Measurements from ENCODE around the gene HK3.

HK3 gene

GRCh38 chr5:176870110-176870591, 29.0 kb downstream of the HK3 start:
- peak; percentile 45 for DNase-seq (ENCODE audit: low spot score)

DNA sequence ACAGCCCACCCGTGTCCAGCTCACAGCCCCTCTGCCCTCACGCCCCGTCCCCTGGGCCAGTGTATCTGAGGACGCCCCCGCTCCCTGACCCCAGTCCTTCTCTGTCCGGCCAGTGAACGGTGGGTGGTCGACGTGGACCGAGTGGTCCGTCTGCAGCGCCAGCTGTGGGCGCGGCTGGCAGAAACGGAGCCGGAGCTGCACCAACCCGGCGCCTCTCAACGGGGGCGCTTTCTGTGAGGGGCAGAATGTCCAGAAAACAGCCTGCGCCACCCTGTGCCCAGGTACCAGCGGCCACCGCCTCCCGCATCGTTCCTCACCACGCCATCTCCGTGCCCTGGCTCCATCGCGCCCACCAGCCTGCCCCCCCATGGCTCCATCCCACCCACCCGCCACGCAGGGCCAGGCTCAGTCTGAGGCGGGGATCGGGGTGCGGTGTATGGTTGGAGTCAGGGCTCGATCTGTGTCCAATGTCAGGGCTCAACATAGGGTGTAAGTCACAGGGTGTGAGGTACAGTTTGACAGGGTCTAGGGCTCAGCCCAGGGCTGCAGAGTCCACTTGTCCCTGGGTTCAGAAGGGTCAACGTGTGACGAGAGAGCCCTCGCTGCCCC, 29.5 kb downstream of the HK3 start:
- DNase-seq (ENCODE audit: low spot score) = no peak

- no peak for DNase-seq (ENCODE audit: low spot score)
Observed at GRCh38 chr5:176868731-176869130, 30.4 kb downstream of the HK3 start.

DNA sequence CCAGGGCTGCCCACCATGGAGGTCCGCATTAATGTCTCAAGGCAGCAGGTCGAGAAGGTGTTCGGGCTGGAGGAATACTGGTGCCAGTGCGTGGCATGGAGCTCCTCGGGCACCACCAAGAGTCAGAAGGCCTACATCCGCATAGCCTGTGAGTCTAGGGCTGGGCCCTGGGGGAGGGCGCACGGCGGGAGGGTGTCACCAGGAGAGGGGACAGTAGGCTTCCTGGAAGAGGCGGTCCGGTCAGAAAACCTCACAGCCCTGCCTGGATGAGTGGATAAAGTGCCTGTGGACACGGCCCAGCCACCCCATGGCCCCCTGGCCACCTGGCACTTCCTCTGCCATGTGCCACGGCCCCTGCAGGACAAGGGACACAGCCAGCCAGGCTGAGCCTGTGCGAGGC, 31.0 kb downstream of the HK3 start:
- no peak for DNase-seq (ENCODE audit: low spot score)

DNA sequence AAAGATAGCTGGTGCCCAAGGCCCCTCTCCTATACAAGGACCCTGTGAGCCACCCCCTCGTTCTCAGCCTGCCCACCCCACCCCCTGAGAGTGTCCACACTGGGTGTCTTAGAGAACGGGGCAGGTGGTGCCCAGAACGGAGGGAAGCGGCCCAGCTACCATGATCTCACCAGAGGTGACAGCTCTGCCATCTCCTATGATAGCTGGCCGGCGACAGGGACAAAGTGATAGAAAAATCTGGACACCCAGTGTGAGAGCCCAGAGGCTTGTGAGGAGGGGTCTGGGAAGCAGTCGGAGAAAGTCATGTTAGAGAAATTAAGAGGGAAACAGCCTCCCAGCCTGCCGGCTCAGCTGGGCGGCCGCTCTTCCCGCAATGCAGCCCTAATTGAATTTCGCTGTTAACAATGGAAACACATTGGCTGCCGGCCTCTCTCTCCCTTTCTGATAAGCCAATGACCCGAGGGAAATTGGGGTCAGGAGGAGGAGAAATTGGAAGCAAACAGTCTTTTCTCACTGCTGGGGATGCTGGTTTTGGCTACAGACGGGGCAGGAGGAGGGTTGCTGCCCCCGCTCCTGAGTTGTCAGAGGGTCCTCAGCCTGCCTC, 32.3 kb downstream of the HK3 start:
- no peak for DNase-seq (ENCODE audit: low spot score)

DNA sequence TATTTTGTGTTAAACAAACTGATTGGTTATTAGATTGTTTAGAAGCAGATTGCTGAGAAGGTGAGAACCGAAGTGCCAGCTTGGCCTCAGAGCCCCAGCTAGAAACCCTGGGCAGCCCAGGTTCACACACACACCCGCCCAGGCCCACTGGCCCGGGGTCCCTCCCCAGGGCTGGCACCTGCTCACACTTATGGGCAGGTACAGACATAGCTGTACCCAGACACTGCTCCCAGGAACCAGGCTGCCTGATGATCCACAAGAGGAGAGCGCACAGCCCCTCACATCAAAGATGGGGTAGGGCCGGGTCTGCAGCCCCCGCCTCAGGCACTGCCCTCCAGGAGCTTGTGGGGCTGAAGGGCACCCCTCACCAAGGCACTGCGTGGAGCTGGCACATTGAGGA, 33.2 kb downstream of the HK3 start:
- DNase-seq (ENCODE audit: low spot score) = no peak

- no peak for DNase-seq (ENCODE audit: low spot score)
Observed at GRCh38 chr5:176864755-176865154, 34.4 kb downstream of the HK3 start.

GRCh38 chr5:176863765-176864098, 35.4 kb downstream of the HK3 start:
- DNase-seq (ENCODE audit: low spot score) = no peak

DNA sequence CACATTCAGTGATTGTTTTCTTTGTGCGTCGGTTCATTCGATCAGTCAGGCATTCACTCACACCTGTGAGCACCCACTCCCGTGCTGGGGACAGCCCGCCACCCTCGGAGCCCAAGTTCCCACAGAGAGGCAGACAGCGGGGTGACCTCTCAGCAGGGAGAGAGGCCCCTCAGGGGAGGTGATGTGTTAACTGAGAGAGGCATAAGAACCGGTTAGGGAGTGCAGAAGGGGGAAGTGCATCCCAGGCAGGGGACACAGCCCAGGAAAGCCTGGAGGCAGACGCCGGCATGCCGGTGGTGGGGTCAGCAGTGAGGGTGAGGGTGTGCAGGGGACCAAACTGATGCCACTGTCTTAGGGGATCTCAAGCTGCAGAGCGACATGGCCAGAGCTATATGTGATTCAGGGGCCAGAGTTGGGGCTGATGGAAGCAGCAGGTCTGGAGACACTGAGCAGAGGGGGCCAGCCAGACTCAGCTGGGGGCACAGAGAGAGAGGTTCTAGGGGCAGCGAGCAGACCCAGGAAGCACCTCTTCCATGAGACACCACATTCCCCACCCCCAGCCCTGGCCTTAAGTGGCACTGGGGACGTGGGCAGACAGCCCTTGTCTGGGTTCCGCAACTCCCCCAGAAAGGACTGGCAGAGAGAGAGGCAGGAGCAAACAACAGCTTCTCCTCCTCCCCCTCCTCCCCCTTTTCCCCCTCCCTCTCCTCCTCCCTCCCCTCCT, 35.9 kb downstream of the HK3 start:
- DNase-seq (ENCODE audit: low spot score) = no peak

- no peak for DNase-seq (ENCODE audit: low spot score)
Observed at GRCh38 chr5:176862330-176862995, 36.7 kb downstream of the HK3 start.

DNA sequence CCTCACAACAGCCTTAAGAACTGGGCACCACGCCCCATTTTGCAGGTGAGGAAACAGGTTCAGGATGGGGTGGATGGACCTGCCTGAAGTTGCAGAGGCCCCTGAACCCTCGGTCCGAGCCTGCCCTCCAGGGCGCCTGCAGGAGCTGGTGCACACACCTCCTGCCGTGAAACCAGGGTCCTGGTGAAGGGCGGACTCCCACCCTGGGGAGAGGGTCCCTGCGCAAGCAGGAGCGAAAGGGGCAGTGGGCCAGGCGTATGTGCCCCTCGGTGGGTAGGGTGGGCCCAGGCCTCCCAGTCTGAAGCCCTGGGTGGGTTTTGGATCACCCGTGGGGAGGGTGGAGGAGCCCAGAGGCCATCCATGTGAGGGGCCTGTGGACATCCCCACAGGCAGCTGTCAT, 37.9 kb downstream of the HK3 start:
- DNase-seq (ENCODE audit: low spot score) = no peak

- DNase-seq (ENCODE audit: low spot score) = no peak
Observed at GRCh38 chr5:176860381-176860780, 38.8 kb downstream of the HK3 start.

DNA sequence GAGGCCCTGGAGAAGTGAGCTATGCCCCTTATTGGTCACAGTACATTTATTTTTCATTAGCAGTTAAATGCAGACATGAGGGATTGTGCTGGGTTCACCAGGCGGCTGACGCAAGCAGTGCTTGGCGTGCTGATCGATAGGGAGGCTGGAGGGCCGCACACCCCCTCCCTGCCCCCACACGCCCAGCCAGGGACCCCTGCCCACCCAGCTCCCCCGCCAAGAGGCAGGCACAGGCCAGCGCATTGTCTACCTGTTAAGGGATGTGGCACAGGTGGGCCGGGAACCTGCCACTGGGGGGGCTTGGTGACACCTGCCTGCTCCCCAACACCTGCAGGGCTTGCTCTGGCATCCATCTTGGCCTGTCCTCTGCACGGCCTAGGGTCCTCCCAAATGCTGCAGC, 39.2 kb downstream of the HK3 start:
- DNase-seq (ENCODE audit: low spot score) = no peak

- DNase-seq (ENCODE audit: low spot score) = no peak
Observed at GRCh38 chr5:176857894-176858273, 41.3 kb downstream of the HK3 start.

GRCh38 chr5:176857216-176857893, 41.8 kb downstream of the HK3 start:
- DNase-seq (ENCODE audit: low spot score) = peak; percentile 16

DNA sequence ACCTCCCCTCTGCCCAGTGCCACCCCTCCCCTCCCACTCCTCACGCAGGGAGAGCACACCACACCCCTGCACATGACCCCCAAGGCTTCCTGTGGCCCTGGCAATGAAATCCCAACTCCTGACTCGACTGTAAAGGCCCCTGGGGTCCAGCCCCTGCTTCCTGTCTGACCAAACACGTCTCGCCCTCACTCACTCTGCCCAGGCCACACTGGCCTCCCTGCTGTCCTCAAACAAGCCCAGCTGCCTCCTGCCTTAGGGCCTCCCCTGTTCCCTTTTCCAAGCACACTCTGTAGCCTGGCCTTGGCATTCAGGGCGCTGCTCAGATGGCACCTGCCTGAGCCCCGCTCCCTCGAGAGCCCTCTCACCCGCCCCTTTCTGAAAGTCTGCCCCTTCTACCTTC, 42.4 kb downstream of the HK3 start:
- DNase-seq (ENCODE audit: low spot score) = no peak

GRCh38 chr5:176855598-176855997, 43.5 kb downstream of the HK3 start:
- no peak for DNase-seq (ENCODE audit: low spot score)

DNA sequence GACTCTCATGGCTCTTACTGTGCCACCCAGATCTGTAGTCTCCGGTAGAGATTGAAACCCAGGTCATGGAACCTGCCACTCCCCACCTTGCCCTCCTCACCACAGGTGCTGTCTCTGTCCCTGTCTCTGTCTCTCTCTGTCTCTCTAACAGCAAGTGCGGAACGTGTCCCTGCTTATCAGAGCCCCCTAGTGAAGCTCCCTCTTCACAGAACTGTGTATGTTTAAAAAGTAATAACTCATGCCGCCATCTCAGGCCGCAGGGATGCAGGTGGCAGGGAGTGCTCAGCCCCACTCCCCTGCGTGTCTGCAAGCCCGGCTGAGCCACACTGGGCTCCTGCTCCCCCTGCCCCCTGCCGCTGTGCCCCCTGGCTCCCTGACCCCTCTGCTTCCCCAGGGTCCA, 45.0 kb downstream of the HK3 start:
- no peak for DNase-seq (ENCODE audit: low spot score)

DNA sequence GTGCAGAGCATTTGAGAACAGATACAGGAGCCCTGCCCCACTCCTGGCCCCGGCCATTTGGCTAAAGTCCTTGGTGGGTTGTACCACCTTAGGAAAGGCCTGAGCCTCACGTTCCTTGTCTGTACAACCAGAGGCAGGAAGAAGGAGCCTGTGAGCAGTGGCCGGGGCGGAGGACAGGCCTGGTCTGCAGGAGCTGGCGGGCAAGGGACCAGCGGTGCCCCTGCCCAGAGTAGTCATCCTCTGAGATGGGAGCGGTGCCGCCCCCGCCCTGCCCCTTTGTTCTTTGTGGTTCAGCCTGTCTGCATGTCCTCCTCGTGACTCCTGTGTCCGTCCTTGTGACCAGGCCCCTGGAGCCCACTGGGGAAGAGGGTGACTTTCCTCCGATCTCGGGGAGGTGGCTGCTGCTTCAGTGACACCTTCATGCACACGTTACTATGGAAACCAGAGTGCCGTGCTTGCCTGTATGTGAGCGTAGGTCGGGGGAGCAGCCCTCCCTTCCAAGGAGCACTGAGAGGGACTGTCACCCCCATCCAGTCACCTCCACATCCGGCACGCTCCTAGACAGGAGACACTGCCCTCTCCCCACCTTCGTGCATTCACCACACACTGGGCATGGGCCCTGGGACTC, 45.9 kb downstream of the HK3 start:
- DNase-seq (ENCODE audit: low spot score) = no peak

DNA sequence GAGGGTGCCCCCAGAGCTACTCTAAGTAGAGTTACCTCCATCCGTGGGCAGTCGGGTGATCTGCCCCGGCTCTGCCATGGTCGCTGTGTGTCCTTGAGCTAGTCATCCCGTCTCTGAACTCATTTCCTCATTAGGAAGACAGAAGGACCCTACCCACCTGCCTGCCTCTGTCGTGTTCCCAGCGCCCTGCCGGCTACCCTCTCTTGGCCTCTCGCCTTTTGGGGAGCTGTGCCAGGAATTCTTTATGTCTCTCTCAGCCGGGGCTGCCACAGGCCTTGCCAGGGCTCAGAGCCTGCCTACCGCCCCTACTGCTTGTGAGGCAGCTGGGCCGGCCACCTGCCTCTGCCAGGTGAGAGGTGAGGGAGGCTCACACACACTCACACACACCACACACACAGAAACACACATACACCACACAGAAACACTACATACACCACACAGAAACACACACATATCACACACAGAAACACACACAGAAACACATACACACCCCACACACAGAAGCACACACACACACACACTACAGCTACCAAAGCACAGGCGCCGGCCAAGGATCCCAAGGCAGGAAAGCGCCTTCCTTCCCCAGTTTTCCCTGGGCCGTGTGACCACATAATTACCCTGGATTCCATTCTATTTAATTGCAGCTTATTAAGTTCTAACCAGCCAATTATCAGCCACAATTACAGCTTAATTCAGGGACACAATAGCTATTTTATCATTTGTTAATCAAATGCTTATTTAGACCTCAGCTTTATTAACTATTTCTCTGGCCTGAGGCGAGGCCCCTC, 47.1 kb downstream of the HK3 start:
- DNase-seq (ENCODE audit: low spot score) = no peak

- no peak for DNase-seq (ENCODE audit: low spot score)
Observed at GRCh38 chr5:176851380-176851779, 47.8 kb downstream of the HK3 start.
